ENCODE results near the gene GSN. TPM values are rescaled to one million over a fixed set of nuclear protein-coding genes. Genes with fewer than 3 reads are reported as not detected.

GSN gene
- total RNA-seq, 1 experiment from 2014 or later: 28.4 TPM

GRCh38 chr9:121239071-121239470 is 28.9 kb upstream of the GSN start:
- H3K4me1 ChIP-seq (ENCODE audit: insufficient read depth, low read length, poor library complexity, severe bottlenecking): peaks cover 11% of the 10 kb centered on the region
- TF ChIP-seq CTCF (conservative IDR thresholded peaks at IDR 0.05; ENCODE audit: low read depth, low read length) (no peak), EZH2 (IDR thresholded peaks at IDR 0.05; ENCODE audit: borderline replicate concordance, low read depth, low read length, poor library complexity, severe bottlenecking) (no peak)
- no peaks in the 10 kb centered on the region for H3K36me3 ChIP-seq (ENCODE audit: insufficient read depth, low read length, poor library complexity, severe bottlenecking)
- ChIA-PET CTCF (no interaction called here), POLR2A (ENCODE audit: low non-redundant PET) (no interaction called here)
- H3K4me3 ChIP-seq (ENCODE audit: low read depth, low read length, poor library complexity, severe bottlenecking): no peak overlapping the region
- H3K9me3 ChIP-seq (ENCODE audit: low read depth, low read length, poor library complexity, severe bottlenecking): peaks cover 4% of the 10 kb centered on the region
- no peak overlapping the region for H3K27ac ChIP-seq (ENCODE audit: low read depth, low read length, poor library complexity, severe bottlenecking)
- intact Hi-C loops (cut with micrococcal nuclease; ENCODE audit: unreplicated experiment): no loop called here
- H3K27me3 ChIP-seq (replicated peaks; ENCODE audit: insufficient read depth, low read depth, low read length, poor library complexity): no peaks in the 10 kb centered on the region
- no TSS peak for BruUV-seq (replicated peaks)
- DNase-seq (ENCODE audit: low spot score): no peak

GRCh38 chr9:121239851-121240250 is 28.1 kb upstream of the GSN start:
- Histone ChIP-seq H3K4me3 (ENCODE audit: low read depth, low read length, poor library complexity, severe bottlenecking) (no peak overlapping the region), H3K27ac (ENCODE audit: low read depth, low read length, poor library complexity, severe bottlenecking) (no peak overlapping the region), H3K36me3 (ENCODE audit: insufficient read depth, low read length, poor library complexity, severe bottlenecking) (no peaks in the 10 kb centered on the region), H3K27me3 (replicated peaks; ENCODE audit: insufficient read depth, low read depth, low read length, poor library complexity) (no peaks in the 10 kb centered on the region), H3K4me1 (ENCODE audit: insufficient read depth, low read length, poor library complexity, severe bottlenecking) (peaks cover 4% of the 10 kb centered on the region), H3K9me3 (ENCODE audit: low read depth, low read length, poor library complexity, severe bottlenecking) (peaks cover 8% of the 10 kb centered on the region)
- CTCF ChIA-PET: no interaction called here
- DNase-seq (ENCODE audit: low spot score): no peak
- no peak for TF ChIP-seq EZH2 (IDR thresholded peaks at IDR 0.05; ENCODE audit: borderline replicate concordance, low read depth, low read length, poor library complexity, severe bottlenecking)
- no peak for TF ChIP-seq CTCF (conservative IDR thresholded peaks at IDR 0.05; ENCODE audit: low read depth, low read length)
- POLR2A ChIA-PET (ENCODE audit: low non-redundant PET): no interaction called here
- intact Hi-C loops (cut with micrococcal nuclease; ENCODE audit: unreplicated experiment): no loop called here
- no TSS peak for BruUV-seq (replicated peaks)

- POLR2A ChIA-PET (ENCODE audit: low non-redundant PET): no interaction called here
- intact Hi-C loops (cut with micrococcal nuclease; ENCODE audit: unreplicated experiment): no loop called here
- BruUV-seq (replicated peaks): no TSS peak
Measured at GRCh38 chr9:121240472-121241135, 27.4 kb upstream of the GSN start.

More at GRCh38 chr9:121240472-121241135, 27.4 kb upstream of the GSN start:
- H3K4me3 ChIP-seq (ENCODE audit: low read depth, low read length, poor library complexity, severe bottlenecking): no peak overlapping the region
- no peak overlapping the region for H3K27ac ChIP-seq (ENCODE audit: low read depth, low read length, poor library complexity, severe bottlenecking)
- no peaks in the 10 kb centered on the region for H3K27me3 ChIP-seq (replicated peaks; ENCODE audit: insufficient read depth, low read depth, low read length, poor library complexity)
- TF ChIP-seq EZH2 (IDR thresholded peaks at IDR 0.05; ENCODE audit: borderline replicate concordance, low read depth, low read length, poor library complexity, severe bottlenecking) (no peak), CTCF (conservative IDR thresholded peaks at IDR 0.05; ENCODE audit: low read depth, low read length) (no peak)
- H3K36me3 ChIP-seq (ENCODE audit: insufficient read depth, low read length, poor library complexity, severe bottlenecking): no peaks in the 10 kb centered on the region
- CTCF ChIA-PET: interaction anchor here (0.6 kb wide), 1 partner anchor 10 kb away, joined by 10 read pairs; no protein-coding TSS in a partner anchor
- peaks cover 4% of the 10 kb centered on the region for H3K4me1 ChIP-seq (ENCODE audit: insufficient read depth, low read length, poor library complexity, severe bottlenecking)
- DNase-seq (ENCODE audit: low spot score): no peak
- peaks cover 8% of the 10 kb centered on the region for H3K9me3 ChIP-seq (ENCODE audit: low read depth, low read length, poor library complexity, severe bottlenecking)

All from A673 (cell line).